GM23248 (cell line): ENCODE measurements around the gene IFNL1. TPM values are rescaled to one million over a fixed set of nuclear protein-coding genes. Genes with fewer than 3 reads are reported as not detected.

Experiments used
- DNase-seq: peaks from one replicate; pipeline ENCODE4 v3.0.0-alpha.2; 2015
- H2AFZ ChIP-seq: fragments of 200-600 bp; sonication (generic); 2 replicates; pipeline ENCODE4 v1.6.1; 2016; ENCODE audit warnings: antibody characterized with exemption
- H3F3A ChIP-seq: fragments of 200-600 bp; sonication (generic); 2 replicates; pipeline ENCODE4 v1.6.1; 2016; ENCODE audit warnings: mild to moderate bottlenecking, antibody characterized with exemption, mixed run types; ENCODE audit not compliant: insufficient read depth
- H3K27ac ChIP-seq: fragments of 200-600 bp; sonication (generic); 2 replicates; pipeline ENCODE4 v1.5.1; 2016; ENCODE audit warnings: mild to moderate bottlenecking
- H3K27me3 ChIP-seq: fragments of 200-600 bp; sonication (generic); replicated peaks from 2 replicates; pipeline ENCODE4 v1.6.1; 2016; ENCODE audit warnings: mild to moderate bottlenecking; ENCODE audit not compliant: insufficient read depth
- H3K36me3 ChIP-seq: fragments of 200-600 bp; sonication (generic); 2 replicates; pipeline ENCODE4 v1.6.1; 2016; ENCODE audit warnings: low read depth, mild to moderate bottlenecking
- H3K4me1 ChIP-seq: fragments of 200-600 bp; sonication (generic); 2 replicates; pipeline ENCODE4 v1.6.1; 2016; ENCODE audit warnings: mild to moderate bottlenecking; ENCODE audit not compliant: insufficient read depth
- H3K4me2 ChIP-seq: fragments of 200-600 bp; sonication (generic); one replicate; pipeline ENCODE4 v1.6.1; 2016; ENCODE audit warnings: mild to moderate bottlenecking; ENCODE audit not compliant: unreplicated experiment
- H3K4me3 ChIP-seq: fragments of 200-600 bp; sonication (generic); 2 replicates; pipeline ENCODE4 v1.5.1; 2016; ENCODE audit warnings: mild to moderate bottlenecking
- H3K79me2 ChIP-seq: fragments of 200-600 bp; sonication (generic); 2 replicates; pipeline ENCODE4 v1.6.1; 2016; ENCODE audit warnings: mild to moderate bottlenecking; ENCODE audit not compliant: insufficient read depth
- H3K9ac ChIP-seq: fragments of 200-600 bp; sonication (generic); 2 replicates; pipeline ENCODE4 v1.6.1; 2016; ENCODE audit warnings: mild to moderate bottlenecking
- H3K9me2 ChIP-seq: fragments of 200-600 bp; sonication (generic); 2 replicates; pipeline ENCODE4 v1.6.1; 2016; ENCODE audit warnings: mixed run types, mild to moderate bottlenecking, moderate library complexity; ENCODE audit not compliant: insufficient read depth
- H3K9me3 ChIP-seq: fragments of 200-600 bp; sonication (generic); one replicate; pipeline ENCODE4 v1.6.1; 2017; ENCODE audit warnings: low read depth
- H4K20me1 ChIP-seq: fragments of 200-600 bp; sonication (generic); 2 replicates; pipeline ENCODE4 v1.6.0; 2016; ENCODE audit not compliant: insufficient read depth
- EZH2 ChIP-seq: fragments of 200-600 bp; sonication (generic); IDR thresholded peaks from 2 replicates; pipeline ENCODE4 v1.6.1; 2018; ENCODE audit warnings: antibody characterized with exemption, mild to moderate bottlenecking; ENCODE audit not compliant: insufficient read depth, poor library complexity, severe bottlenecking
- EZH2phosphoT487 ChIP-seq: fragments of 200-600 bp; sonication (generic); IDR thresholded peaks from 2 replicates; pipeline ENCODE4 v1.6.1; 2018; ENCODE audit warnings: antibody characterized with exemption, moderate library complexity, mild to moderate bottlenecking, low read depth; ENCODE audit not compliant: insufficient read depth
- WGBS, 2 experiments: methylation state at CpG; one replicate each; pipeline ENCODE4 v1.1.6; 2015 to 2017; ENCODE audit warnings: low lambda C conversion rate in 2 of 2, low coverage in 1 of 2; ENCODE audit errors: missing lambda C conversion rate in 2 of 2; 5-methylcytosine and 5-hydroxymethylcytosine counted together
- in situ Hi-C: fragments of 300-500 bp; cut with MboI; formaldehyde crosslinking; loops from 2 replicates; pipeline ENCODE4 v1.15.0; 2020
- polyA plus RNA-seq: library from polyadenylated mRNA; unstranded; fragments of >200 nt; fragmentation: Nextera tagmentation; extraction: Ambion mirVana; gene quantifications from 2 replicates; pipeline ENCODE4 v1.2.1, GENCODE V29; 2016
- total RNA-seq: library from RNA; depleted of rRNA; stranded (reverse); fragments of >200 nt; shearing (Covaris generic); gene quantifications from 2 replicates; pipeline ENCODE4 v1.2.3, GENCODE V29; 2014

IFNL1 gene
- total and polyA plus RNA-seq, 2 experiments from 2014 or later: not detected

GRCh38 chr19:39317476-39317875 is 21.3 kb downstream of the IFNL1 start:
- H3F3A ChIP-seq: no peaks in the 10 kb centered on the region
- H3K27me3 ChIP-seq: peaks cover 20% of the 10 kb centered on the region
- no peak overlapping the region for H3K4me2 ChIP-seq
- no peaks in the 10 kb centered on the region for H3K9me2 ChIP-seq
- H4K20me1 ChIP-seq: no peaks in the 10 kb centered on the region
- no peak overlapping the region for H3K4me3 ChIP-seq
- in situ Hi-C loops: no loop called here
- no peak overlapping the region for H2AFZ ChIP-seq
- DNase-seq: no peak
- no peak overlapping the region for H3K27ac ChIP-seq
- H3K9me3 ChIP-seq: no peaks in the 10 kb centered on the region
- no peak overlapping the region for H3K9ac ChIP-seq
- TF ChIP-seq EZH2phosphoT487 (no peak), EZH2 (no peak)
- H3K4me1 ChIP-seq: no peaks in the 10 kb centered on the region
- 76 to 81% methylated on average over 4 of the region's 4 CpGs for WGBS, 2 experiments
- H3K36me3 ChIP-seq: no peaks in the 10 kb centered on the region
- no peaks in the 10 kb centered on the region for H3K79me2 ChIP-seq

- in situ Hi-C loops: no loop called here
- H3K9me2 ChIP-seq: no peaks in the 10 kb centered on the region
These were observed 21.9 kb downstream of the IFNL1 start for GRCh38 chr19:39318071-39318470.

GRCh38 chr19:39318690-39319089 is 22.5 kb downstream of the IFNL1 start:
- no peaks in the 10 kb centered on the region for H3K79me2 ChIP-seq
- no peak overlapping the region for H3K9ac ChIP-seq
- no peaks in the 10 kb centered on the region for H3F3A ChIP-seq
- TF ChIP-seq EZH2phosphoT487: no peak
- TF ChIP-seq EZH2: no peak
- H3K27ac ChIP-seq: no peak overlapping the region
- no peaks in the 10 kb centered on the region for H3K9me3 ChIP-seq
- H4K20me1 ChIP-seq: no peaks in the 10 kb centered on the region
- no peaks in the 10 kb centered on the region for H3K9me2 ChIP-seq
- 64 to 72% methylated on average over 4 of the region's 4 CpGs for WGBS, 2 experiments
- peaks cover 20% of the 10 kb centered on the region for H3K27me3 ChIP-seq
- no peak for DNase-seq
- in situ Hi-C loops: no loop called here
- no peaks in the 10 kb centered on the region for H3K4me1 ChIP-seq
- H2AFZ ChIP-seq: no peak overlapping the region
- H3K4me2 ChIP-seq: no peak overlapping the region
- no peak overlapping the region for H3K4me3 ChIP-seq
- H3K36me3 ChIP-seq: no peaks in the 10 kb centered on the region

More at GRCh38 chr19:39318071-39318470, 21.9 kb downstream of the IFNL1 start:
- H3F3A ChIP-seq: no peaks in the 10 kb centered on the region
- no peak overlapping the region for H3K4me3 ChIP-seq
- no peak overlapping the region for H3K9ac ChIP-seq
- no peaks in the 10 kb centered on the region for H3K9me3 ChIP-seq
- DNase-seq: no peak
- H3K79me2 ChIP-seq: no peaks in the 10 kb centered on the region
- no peak overlapping the region for H2AFZ ChIP-seq
- no peak overlapping the region for H3K27ac ChIP-seq
- no peaks in the 10 kb centered on the region for H4K20me1 ChIP-seq
- peaks cover 20% of the 10 kb centered on the region for H3K27me3 ChIP-seq
- TF ChIP-seq EZH2 (no peak), EZH2phosphoT487 (no peak)
- 72 to 81% methylated on average over 5 of the region's 5 CpGs for WGBS, 2 experiments
- no peaks in the 10 kb centered on the region for H3K36me3 ChIP-seq
- H3K4me1 ChIP-seq: no peaks in the 10 kb centered on the region
- H3K4me2 ChIP-seq: no peak overlapping the region

- no peak overlapping the region for H3K4me2 ChIP-seq
- H3K9me2 ChIP-seq: no peaks in the 10 kb centered on the region
- TF ChIP-seq EZH2phosphoT487: no peak
- no peak for TF ChIP-seq EZH2
- WGBS, 2 experiments: 82 to 88% methylated on average over 5 of the region's 5 CpGs
- H3K79me2 ChIP-seq: no peaks in the 10 kb centered on the region
- in situ Hi-C loops: no loop called here
- no peak for DNase-seq
- no peak overlapping the region for H3K9ac ChIP-seq
- no peaks in the 10 kb centered on the region for H4K20me1 ChIP-seq
- H3K9me3 ChIP-seq: no peaks in the 10 kb centered on the region
- H3K27ac ChIP-seq: no peak overlapping the region
- peaks cover 20% of the 10 kb centered on the region for H3K27me3 ChIP-seq
- no peaks in the 10 kb centered on the region for H3F3A ChIP-seq
- H3K4me1 ChIP-seq: no peaks in the 10 kb centered on the region
- no peak overlapping the region for H3K4me3 ChIP-seq
- no peak overlapping the region for H2AFZ ChIP-seq
- no peaks in the 10 kb centered on the region for H3K36me3 ChIP-seq
These were observed 23.1 kb downstream of the IFNL1 start for GRCh38 chr19:39319098-39319891.
